ENCODE measurements around the gene RNF149. TPM values are rescaled to one million over a fixed set of nuclear protein-coding genes. Genes with fewer than 3 reads are reported as not detected.

RNF149 gene
- total RNA-seq, 2 experiments from 2014 or later: 139 to 150 TPM

GRCh38 chr2:101263377-101263800 is 45.1 kb downstream of the RNF149 start:
- no peak for DNase-seq
- H3K4me3 Mint-ChIP-seq: no peak overlapping the region
- H3K27ac ChIP-seq (ENCODE audit: low read depth in 1 of 2, low read length in 2 of 2): no peak overlapping the region
- no peaks in the 10 kb centered on the region for H3K9me3 Mint-ChIP-seq
- POLR2A ChIA-PET: interaction anchor here (0.8 to 1.9 kb wide), 3 partner anchors 10 to 65 kb away, joined by 3 to 9 read pairs (median 4); partner anchors contain the start of gene CNOT11
- no peak overlapping the region for H3K4me3 ChIP-seq (ENCODE audit: low read length)
- ATAC-seq (ENCODE audit: poor library complexity): no peak
- peaks cover 62% of the 10 kb centered on the region for H3K4me1 Mint-ChIP-seq (ENCODE audit: low read depth)
- no peaks in the 10 kb centered on the region for H3K27me3 Mint-ChIP-seq
- H3K4me1 ChIP-seq (ENCODE audit: insufficient read depth, low read length): no peaks in the 10 kb centered on the region
- H3K36me3 Mint-ChIP-seq (ENCODE audit: low read depth): peaks cover 86% of the 10 kb centered on the region
- peaks cover 88% of the 10 kb centered on the region for H3K36me3 ChIP-seq (ENCODE audit: insufficient read depth, low read length)
- CTCF ChIA-PET: interaction anchor here (1.2 kb wide), 1 partner anchor 13 kb away, joined by 5 read pairs; no protein-coding TSS in a partner anchor
- no peak for TF ChIP-seq CTCF (IDR thresholded peaks at IDR 0.05)
- intact Hi-C loops (cut with DNase I, micrococcal nuclease): no loop called here
- no peaks in the 10 kb centered on the region for H3K27me3 ChIP-seq (ENCODE audit: control insufficient read depth in 1 of 2, insufficient read depth in 2 of 2, low read length in 2 of 2)
- H3K27ac Mint-ChIP-seq: peak overlapping the region; percentile 75
- no peaks in the 10 kb centered on the region for H3K9me3 ChIP-seq (ENCODE audit: control insufficient read depth in 1 of 2, insufficient read depth in 1 of 2, low read length in 2 of 2)

- no peak for ATAC-seq (ENCODE audit: poor library complexity)
- ChIA-PET CTCF (interaction anchor here (1.1 kb wide), 1 partner anchor 12 kb away, joined by 3 read pairs; no protein-coding TSS in a partner anchor), POLR2A (interaction anchor here (1.9 kb wide), 1 partner anchor 8 kb away, joined by 9 read pairs; no protein-coding TSS in a partner anchor)
- Mint-ChIP-seq H3K4me1 (ENCODE audit: low read depth) (peaks cover 61% of the 10 kb centered on the region), H3K36me3 (ENCODE audit: low read depth) (peaks cover 84% of the 10 kb centered on the region), H3K27ac (peak overlapping the region; percentile 64), H3K9me3 (no peaks in the 10 kb centered on the region), H3K4me3 (no peak overlapping the region), H3K27me3 (no peaks in the 10 kb centered on the region)
- no peak overlapping the region for H3K4me3 ChIP-seq (ENCODE audit: low read length)
- TF ChIP-seq CTCF (IDR thresholded peaks at IDR 0.05): no peak
- peaks cover 88% of the 10 kb centered on the region for H3K36me3 ChIP-seq (ENCODE audit: insufficient read depth, low read length)
- H3K27me3 ChIP-seq (ENCODE audit: control insufficient read depth in 1 of 2, insufficient read depth in 2 of 2, low read length in 2 of 2): no peaks in the 10 kb centered on the region
- intact Hi-C loops (cut with DNase I, micrococcal nuclease): no loop called here
- H3K27ac ChIP-seq (ENCODE audit: low read depth in 1 of 2, low read length in 2 of 2): no peak overlapping the region
- no peaks in the 10 kb centered on the region for H3K9me3 ChIP-seq (ENCODE audit: control insufficient read depth in 1 of 2, insufficient read depth in 1 of 2, low read length in 2 of 2)
- H3K4me1 ChIP-seq (ENCODE audit: insufficient read depth, low read length): peaks cover under 1% of the 10 kb centered on the region
- no peak for DNase-seq
Observed at GRCh38 chr2:101262142-101262541, 46.4 kb downstream of the RNF149 start.

- no peak for ATAC-seq (ENCODE audit: poor library complexity)
- TF ChIP-seq CTCF (IDR thresholded peaks at IDR 0.05): no peak
- Histone ChIP-seq H3K27me3 (ENCODE audit: control insufficient read depth in 1 of 2, insufficient read depth in 2 of 2, low read length in 2 of 2) (no peaks in the 10 kb centered on the region), H3K9me3 (ENCODE audit: control insufficient read depth in 1 of 2, insufficient read depth in 1 of 2, low read length in 2 of 2) (no peaks in the 10 kb centered on the region), H3K4me3 (ENCODE audit: low read length) (no peak overlapping the region), H3K27ac (ENCODE audit: low read depth in 1 of 2, low read length in 2 of 2) (no peak overlapping the region), H3K36me3 (ENCODE audit: insufficient read depth, low read length) (peaks cover 68% of the 10 kb centered on the region), H3K4me1 (ENCODE audit: insufficient read depth, low read length) (peaks cover 34% of the 10 kb centered on the region)
- POLR2A ChIA-PET: interaction anchor here (1.6 kb wide), 1 partner anchor 15 kb away, joined by 4 read pairs; no protein-coding TSS in a partner anchor
- CTCF ChIA-PET: no interaction called here
- DNase-seq: no peak
- Mint-ChIP-seq H3K27ac (peak overlapping the region; percentile 65), H3K9me3 (no peaks in the 10 kb centered on the region), H3K36me3 (ENCODE audit: low read depth) (peaks cover 80% of the 10 kb centered on the region), H3K27me3 (no peaks in the 10 kb centered on the region), H3K4me1 (ENCODE audit: low read depth) (peaks cover 64% of the 10 kb centered on the region), H3K4me3 (peak overlapping the region; percentile 1)
- intact Hi-C loops (cut with DNase I, micrococcal nuclease): loop anchor here in 1 of 2 experiments (2.0 kb wide), 2 partner anchors 14 to 46 kb away; no protein-coding TSS in a partner anchor
Observed at GRCh38 chr2:101258804-101259203, 49.7 kb downstream of the RNF149 start.
